ENCODE data around the gene USO1.

GRCh38 chr4:75821966-75822365, 97.6 kb downstream of the USO1 start:
- TF ChIP-seq CEBPB (IDR thresholded peaks at IDR 0.05; ENCODE audit: low read depth, low read length): no peak
- TF ChIP-seq POLR2A (IDR thresholded peaks at IDR 0.05; ENCODE audit: control extremely low read depth in 1 of 2, low read depth in 2 of 2, low read length in 2 of 2): no peak
- no peak for TF ChIP-seq ATF3 (IDR thresholded peaks at IDR 0.05; ENCODE audit: insufficient read depth, low read depth, low read length)
- no peak for TF ChIP-seq TAF1 (IDR thresholded peaks at IDR 0.05; ENCODE audit: low read depth, low read length)
- no peak for TF ChIP-seq CTCF (IDR thresholded peaks at IDR 0.05; ENCODE audit: control extremely low read depth in 1 of 3, insufficient read depth in 1 of 3, low read depth in 1 of 3, low read length in 3 of 3)
